ENCODE results near the gene PTPN7. TPM values are rescaled to one million over a fixed set of nuclear protein-coding genes. Genes with fewer than 3 reads are reported as not detected.

The PTPN7 gene
- total and polyA plus RNA-seq, 2 of the 13 experiments (the other 11 are each of a cell fraction or from before 2014, with no cell fraction given): not detected

- peaks cover 4 to 40% of the 10 kb centered on the region in 2 experiments; a peak in 4 of 5 replicates for H3K27me3 ChIP-seq (ENCODE audit: control insufficient read depth in 1 of 2, insufficient read depth in 2 of 2, low read length in 2 of 2)
- ChIA-PET CTCF (ENCODE audit: low intra/inter-chr PET ratio, low total read pairs) (interaction anchor here (1.3 to 2.0 kb wide), 3 partner anchors 13 to 123 kb away, joined by 5 to 9 read pairs (median 8); partner anchors contain the start of gene ELF3), POLR2A (interaction anchor here (1.5 kb wide), 1 partner anchor 112 kb away, joined by 5 read pairs; the partner anchor contains the start of gene ELF3)
- intact Hi-C loops (cut with micrococcal nuclease; ENCODE audit: unreplicated experiment): loop anchor here (1.0 kb wide), 1 partner anchor 13 kb away; no protein-coding TSS in a partner anchor
- no peaks in the 10 kb centered on the region for H3K79me2 ChIP-seq (ENCODE audit: insufficient read depth, low read length)
- no peaks in the 10 kb centered on the region for H3K9me3 ChIP-seq (ENCODE audit: low read length)
- 1% methylated on average over 10 of the region's 19 CpGs for WGBS (ENCODE audit: low lambda C conversion rate)
- H3K27ac ChIP-seq (ENCODE audit: extremely low read length, insufficient read depth, low read length): no peak within 1 kb of the TSS
- no peak within 1 kb of the TSS; a peak in 1 of 6 replicates for H3K4me3 ChIP-seq (replicated peaks in 1 of 3; ENCODE audit: insufficient read depth in 1 of 3, low read depth in 2 of 3, low read length in 3 of 3)
- peak within 1 kb of the TSS; percentile 26; the same call in 1 of the 2 replicates for H3K4me2 ChIP-seq (ENCODE audit: low read depth, low read length)
- ATAC-seq (peak; percentile 92), DNase-seq (ENCODE audit: low spot score) (peak; percentile 58), FAIRE-seq (peak; percentile 47)
- H3K4me1 ChIP-seq (ENCODE audit: insufficient read depth, low read length): peaks cover 17% of the 10 kb centered on the region
- no peak within 1 kb of the TSS for H2AFZ ChIP-seq (ENCODE audit: low read length)
- H4K20me1 ChIP-seq (ENCODE audit: insufficient read depth, low read length): no peaks in the 10 kb centered on the region
- H3K9ac ChIP-seq (ENCODE audit: insufficient read depth, low read depth, low read length): no peak within 1 kb of the TSS
- H3K36me3 ChIP-seq (replicated peaks in 1 of 2; ENCODE audit: control insufficient read depth in 1 of 2, insufficient read depth in 2 of 2, low read length in 2 of 2): no peaks in the 10 kb centered on the region
- BruUV-seq (replicated peaks): no TSS peak
- in situ Hi-C loops (cut with HindIII; ENCODE audit: extremely low pct_ligation_motif_present, low pct_unique_long_range_greater_than_20kb): no loop called here
- TF ChIP-seq ZNF788 (CRISPR knock-in tag; IDR thresholded peaks at IDR 0.05; ENCODE audit: borderline replicate concordance): peak; percentile 33; the same call in 1 of the 2 replicates
- TF ChIP-seq MYC (CRISPR knock-in tag; IDR thresholded peaks at IDR 0.05; ENCODE audit: borderline replicate concordance): peak; percentile 38; the same call in 1 of the 2 replicates
- TF ChIP-seq HNRNPL (IDR thresholded peaks at IDR 0.05; ENCODE audit: low read depth, low read length): 0 out of 2 replicates have a peak, but pooled peaks have one; percentile 73
- 0 out of 2 replicates have a peak, but pooled peaks have one; percentile 17 for TF ChIP-seq ARID5B (CRISPR knock-in tag; IDR thresholded peaks at IDR 0.05)
- TF ChIP-seq ZFX (CRISPR knock-in tag; IDR thresholded peaks at IDR 0.05; ENCODE audit: low read depth): peak; percentile 57
- peak; percentile 70 for TF ChIP-seq ZNF687 (CRISPR knock-in tag; IDR thresholded peaks at IDR 0.05)
- TF ChIP-seq ZBTB7A (CRISPR knock-in tag; IDR thresholded peaks at IDR 0.05): no peak
- no peak for TF ChIP-seq HIC2 (CRISPR knock-in tag; IDR thresholded peaks at IDR 0.05; ENCODE audit: low read depth)
- TF ChIP-seq MAZ (IDR thresholded peaks at IDR 0.05; ENCODE audit: borderline replicate concordance, low read depth, low read length): peak; percentile 47; the same call in 1 of the 2 replicates
- TF ChIP-seq MAZ (CRISPR knock-in tag; IDR thresholded peaks at IDR 0.05; ENCODE audit: low read depth): no peak
- peak; percentile 15; the same call in 1 of the 2 replicates for TF ChIP-seq ZNF263 (CRISPR knock-in tag; IDR thresholded peaks at IDR 0.05)
- TF ChIP-seq ZNF563 (CRISPR knock-in tag; IDR thresholded peaks at IDR 0.05): 0 out of 2 replicates have a peak, but pooled peaks have one; percentile 40
Measured at GRCh38 chr1:202122639-202123335, 37.6 kb downstream of the PTPN7 start, which contains the start of gene GPR37L1. Gene GPR37L1 (plus strand): TSS chr1:202122917. CDS start chr1:202122964, 47 bp downstream.
